GM12878 (cell line): ENCODE data around the gene UEVLD. TPM values are rescaled to one million over a fixed set of nuclear protein-coding genes. Genes with fewer than 3 reads are reported as not detected.

Experiments
- GATAD2B ChIP-seq: fragments of 450-650 bp; conservative IDR thresholded peaks from 2 replicates; pipeline ENCODE4 v1.6.1; 2017; ENCODE audit warnings: low read depth, mild to moderate bottlenecking, moderate library complexity
- NBN ChIP-seq: fragments of 450-650 bp; IDR thresholded peaks from 2 replicates; pipeline ENCODE4 v1.6.1; 2016
- NR2C2 ChIP-seq: IDR thresholded peaks from 2 replicates; pipeline ENCODE4 v1.6.1; 2011; ENCODE audit warnings: borderline replicate concordance, low read depth; ENCODE audit not compliant: control insufficient read depth, insufficient read length
- RFX5 ChIP-seq: IDR thresholded peaks from 2 replicates; pipeline ENCODE4 v1.6.1; 2011; ENCODE audit warnings: low read depth, low read length, improper control_type of control experiment
- SREBF1 ChIP-seq: IDR thresholded peaks from 2 replicates; pipeline ENCODE4 v1.6.1; 2012; ENCODE audit warnings: mild to moderate bottlenecking, low read length
- SUPT20H ChIP-seq: IDR thresholded peaks from 2 replicates; pipeline ENCODE4 v1.6.1; 2011; ENCODE audit warnings: low read depth, mild to moderate bottlenecking, low read length, moderate library complexity, borderline replicate concordance; ENCODE audit not compliant: control insufficient read depth
- TAF1 ChIP-seq: IDR thresholded peaks from 2 replicates; pipeline ENCODE4 v1.6.1; 2011; ENCODE audit warnings: mild to moderate bottlenecking, low read depth, low read length, borderline replicate concordance
- TBL1XR1 ChIP-seq: IDR thresholded peaks from 2 replicates; pipeline ENCODE4 v1.6.1; 2012; ENCODE audit warnings: low read depth, low read length, improper control_type of control experiment
- TCF7 ChIP-seq: IDR thresholded peaks from 2 replicates; pipeline ENCODE4 v1.6.1; 2014; ENCODE audit warnings: antibody characterized with exemption, borderline replicate concordance
- ZSCAN29 ChIP-seq: fragments of 450-650 bp; IDR thresholded peaks from 2 replicates; pipeline ENCODE4 v1.6.1; 2017; ENCODE audit warnings: mild to moderate bottlenecking, moderate library complexity
- polyA plus RNA-seq, 11 experiments: library from polyadenylated mRNA; depleted of rRNA in 4 of 11; unstranded in 6 of 11; stranded (reverse) in 5 of 11; fragments of >200 nt; fragmentation: Nextera tagmentation in 4 of 11; fragmentation: Illumina TruSeq in 1 of 11; extraction: Ambion mirVana in 4 of 11; extraction: Trizol in 1 of 11; gene quantifications; 1 replicate in 1 of 11; 2 replicates in 10 of 11; pipeline versions ENCODE4 v1.2.1 to v1.2.3, GENCODE V29; 2011 to 2016; ENCODE audit warnings: inconsistent platforms in 2 of 11, missing spikeins in 2 of 11, low read depth in 1 of 11
- total RNA-seq, 4 experiments: library from RNA; depleted of rRNA in 3 of 4; stranded (reverse); fragments of >200 nt in 3 of 4; fragmentation: Illumina TruSeq in 1 of 4; extraction: Trizol in 1 of 4; gene quantifications; 2 replicates each; pipeline versions ENCODE4 v1.2.1 to v1.2.3, GENCODE V29; 2013 to 2021
- TF ChIP-seq, protein P1 (sequence below): fragments of 450-650 bp; IDR thresholded peaks from 2 replicates; pipeline ENCODE4 v1.6.1; 2016; ENCODE audit warnings: mild to moderate bottlenecking, moderate library complexity, borderline replicate concordance
- TF ChIP-seq, protein P2 (sequence below): fragments of 450-650 bp; IDR thresholded peaks from 2 replicates; pipeline ENCODE4 v1.6.1; 2017; ENCODE audit warnings: mild to moderate bottlenecking
- TF ChIP-seq, protein P3 (sequence below): fragments of 450-650 bp; IDR thresholded peaks from 2 replicates; pipeline ENCODE4 v1.6.1; 2018; ENCODE audit warnings: mild to moderate bottlenecking, low read depth, moderate library complexity; ENCODE audit not compliant: partially characterized antibody
- TF ChIP-seq, protein P4 (sequence below): fragments of 450-650 bp; formaldehyde crosslinking; IDR thresholded peaks from 2 replicates; pipeline ENCODE4 v1.5.0; 2022; ENCODE audit warnings: mild to moderate bottlenecking, missing genetic modification characterization
- TF ChIP-seq, protein P5 (sequence below): IDR thresholded peaks from 2 replicates; pipeline ENCODE4 v1.6.1; 2011; ENCODE audit warnings: low read depth, low read length, improper control_type of control experiment, borderline replicate concordance

The UEVLD gene
- total and polyA plus RNA-seq, 10 of the 15 experiments (the other 5 are each of a cell fraction or from before 2014, with no cell fraction given): 6.5 to 16.3 (median 13.4) TPM

DNA sequence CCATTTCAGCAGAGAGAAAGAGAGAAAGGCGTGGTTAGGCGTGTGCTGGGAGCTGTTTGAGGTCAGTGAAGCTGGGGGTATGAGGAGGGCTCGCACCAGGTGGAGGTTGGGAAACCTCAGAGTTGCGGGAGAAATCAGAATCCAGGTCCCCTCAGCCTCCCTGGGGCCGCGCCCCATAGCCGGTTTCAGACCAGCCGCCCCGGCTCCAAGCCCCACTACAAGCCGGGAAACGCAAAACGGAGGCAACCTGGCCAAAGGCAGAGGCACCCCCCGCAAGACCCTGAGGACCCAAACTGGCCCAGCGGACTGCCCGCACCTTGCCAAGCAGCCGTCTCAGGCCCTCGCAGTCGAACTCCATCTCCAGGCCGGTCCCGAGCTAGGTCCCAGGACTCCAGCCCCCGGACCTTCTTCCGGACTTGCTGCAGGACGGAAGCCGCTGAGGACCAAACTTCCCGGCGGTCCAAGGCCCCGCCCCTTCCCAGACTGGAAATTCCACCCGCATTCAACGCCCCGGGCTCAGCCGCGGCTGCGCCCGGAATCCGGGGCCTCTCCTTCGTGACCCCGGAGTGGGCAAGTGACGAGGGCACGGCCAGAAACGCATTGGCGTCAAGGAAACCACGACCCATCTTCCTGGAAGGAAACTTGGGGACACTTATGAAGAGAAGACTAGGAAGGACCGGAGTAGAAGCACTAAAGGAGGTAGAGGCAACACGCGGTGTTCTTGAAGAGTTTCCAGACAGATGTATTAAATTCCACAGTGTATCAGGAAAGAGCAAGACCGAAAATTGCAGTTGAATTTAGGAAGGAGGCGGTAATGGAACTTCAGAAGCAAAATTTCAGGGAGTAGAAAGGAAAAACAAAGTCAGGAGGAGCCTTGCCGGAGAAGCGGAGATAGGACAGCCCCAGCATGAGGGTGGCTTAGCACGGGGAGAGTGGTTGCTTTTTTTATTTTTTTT is at the start of gene UEVLD (continued):
- TF ChIP-seq, protein P1, sequence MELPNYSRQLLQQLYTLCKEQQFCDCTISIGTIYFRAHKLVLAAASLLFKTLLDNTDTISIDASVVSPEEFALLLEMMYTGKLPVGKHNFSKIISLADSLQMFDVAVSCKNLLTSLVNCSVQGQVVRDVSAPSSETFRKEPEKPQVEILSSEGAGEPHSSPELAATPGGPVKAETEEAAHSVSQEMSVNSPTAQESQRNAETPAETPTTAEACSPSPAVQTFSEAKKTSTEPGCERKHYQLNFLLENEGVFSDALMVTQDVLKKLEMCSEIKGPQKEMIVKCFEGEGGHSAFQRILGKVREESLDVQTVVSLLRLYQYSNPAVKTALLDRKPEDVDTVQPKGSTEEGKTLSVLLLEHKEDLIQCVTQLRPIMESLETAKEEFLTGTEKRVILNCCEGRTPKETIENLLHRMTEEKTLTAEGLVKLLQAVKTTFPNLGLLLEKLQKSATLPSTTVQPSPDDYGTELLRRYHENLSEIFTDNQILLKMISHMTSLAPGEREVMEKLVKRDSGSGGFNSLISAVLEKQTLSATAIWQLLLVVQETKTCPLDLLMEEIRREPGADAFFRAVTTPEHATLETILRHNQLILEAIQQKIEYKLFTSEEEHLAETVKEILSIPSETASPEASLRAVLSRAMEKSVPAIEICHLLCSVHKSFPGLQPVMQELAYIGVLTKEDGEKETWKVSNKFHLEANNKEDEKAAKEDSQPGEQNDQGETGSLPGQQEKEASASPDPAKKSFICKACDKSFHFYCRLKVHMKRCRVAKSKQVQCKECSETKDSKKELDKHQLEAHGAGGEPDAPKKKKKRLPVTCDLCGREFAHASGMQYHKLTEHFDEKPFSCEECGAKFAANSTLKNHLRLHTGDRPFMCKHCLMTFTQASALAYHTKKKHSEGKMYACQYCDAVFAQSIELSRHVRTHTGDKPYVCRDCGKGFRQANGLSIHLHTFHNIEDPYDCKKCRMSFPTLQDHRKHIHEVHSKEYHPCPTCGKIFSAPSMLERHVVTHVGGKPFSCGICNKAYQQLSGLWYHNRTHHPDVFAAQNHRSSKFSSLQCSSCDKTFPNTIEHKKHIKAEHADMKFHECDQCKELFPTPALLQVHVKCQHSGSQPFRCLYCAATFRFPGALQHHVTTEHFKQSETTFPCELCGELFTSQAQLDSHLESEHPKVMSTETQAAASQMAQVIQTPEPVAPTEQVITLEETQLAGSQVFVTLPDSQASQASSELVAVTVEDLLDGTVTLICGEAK: peak; percentile 40; the same call in 1 of the 2 replicates
- TF ChIP-seq NBN: peak; percentile 45; the same call in 1 of the 2 replicates
- TF ChIP-seq, protein P2, sequence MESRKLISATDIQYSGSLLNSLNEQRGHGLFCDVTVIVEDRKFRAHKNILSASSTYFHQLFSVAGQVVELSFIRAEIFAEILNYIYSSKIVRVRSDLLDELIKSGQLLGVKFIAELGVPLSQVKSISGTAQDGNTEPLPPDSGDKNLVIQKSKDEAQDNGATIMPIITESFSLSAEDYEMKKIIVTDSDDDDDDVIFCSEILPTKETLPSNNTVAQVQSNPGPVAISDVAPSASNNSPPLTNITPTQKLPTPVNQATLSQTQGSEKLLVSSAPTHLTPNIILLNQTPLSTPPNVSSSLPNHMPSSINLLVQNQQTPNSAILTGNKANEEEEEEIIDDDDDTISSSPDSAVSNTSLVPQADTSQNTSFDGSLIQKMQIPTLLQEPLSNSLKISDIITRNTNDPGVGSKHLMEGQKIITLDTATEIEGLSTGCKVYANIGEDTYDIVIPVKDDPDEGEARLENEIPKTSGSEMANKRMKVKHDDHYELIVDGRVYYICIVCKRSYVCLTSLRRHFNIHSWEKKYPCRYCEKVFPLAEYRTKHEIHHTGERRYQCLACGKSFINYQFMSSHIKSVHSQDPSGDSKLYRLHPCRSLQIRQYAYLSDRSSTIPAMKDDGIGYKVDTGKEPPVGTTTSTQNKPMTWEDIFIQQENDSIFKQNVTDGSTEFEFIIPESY: no peak
- TF ChIP-seq, protein P3, sequence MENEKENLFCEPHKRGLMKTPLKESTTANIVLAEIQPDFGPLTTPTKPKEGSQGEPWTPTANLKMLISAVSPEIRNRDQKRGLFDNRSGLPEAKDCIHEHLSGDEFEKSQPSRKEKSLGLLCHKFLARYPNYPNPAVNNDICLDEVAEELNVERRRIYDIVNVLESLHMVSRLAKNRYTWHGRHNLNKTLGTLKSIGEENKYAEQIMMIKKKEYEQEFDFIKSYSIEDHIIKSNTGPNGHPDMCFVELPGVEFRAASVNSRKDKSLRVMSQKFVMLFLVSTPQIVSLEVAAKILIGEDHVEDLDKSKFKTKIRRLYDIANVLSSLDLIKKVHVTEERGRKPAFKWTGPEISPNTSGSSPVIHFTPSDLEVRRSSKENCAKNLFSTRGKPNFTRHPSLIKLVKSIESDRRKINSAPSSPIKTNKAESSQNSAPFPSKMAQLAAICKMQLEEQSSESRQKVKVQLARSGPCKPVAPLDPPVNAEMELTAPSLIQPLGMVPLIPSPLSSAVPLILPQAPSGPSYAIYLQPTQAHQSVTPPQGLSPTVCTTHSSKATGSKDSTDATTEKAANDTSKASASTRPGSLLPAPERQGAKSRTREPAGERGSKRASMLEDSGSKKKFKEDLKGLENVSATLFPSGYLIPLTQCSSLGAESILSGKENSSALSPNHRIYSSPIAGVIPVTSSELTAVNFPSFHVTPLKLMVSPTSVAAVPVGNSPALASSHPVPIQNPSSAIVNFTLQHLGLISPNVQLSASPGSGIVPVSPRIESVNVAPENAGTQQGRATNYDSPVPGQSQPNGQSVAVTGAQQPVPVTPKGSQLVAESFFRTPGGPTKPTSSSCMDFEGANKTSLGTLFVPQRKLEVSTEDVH: peak; percentile 40
- TF ChIP-seq, protein P4, sequence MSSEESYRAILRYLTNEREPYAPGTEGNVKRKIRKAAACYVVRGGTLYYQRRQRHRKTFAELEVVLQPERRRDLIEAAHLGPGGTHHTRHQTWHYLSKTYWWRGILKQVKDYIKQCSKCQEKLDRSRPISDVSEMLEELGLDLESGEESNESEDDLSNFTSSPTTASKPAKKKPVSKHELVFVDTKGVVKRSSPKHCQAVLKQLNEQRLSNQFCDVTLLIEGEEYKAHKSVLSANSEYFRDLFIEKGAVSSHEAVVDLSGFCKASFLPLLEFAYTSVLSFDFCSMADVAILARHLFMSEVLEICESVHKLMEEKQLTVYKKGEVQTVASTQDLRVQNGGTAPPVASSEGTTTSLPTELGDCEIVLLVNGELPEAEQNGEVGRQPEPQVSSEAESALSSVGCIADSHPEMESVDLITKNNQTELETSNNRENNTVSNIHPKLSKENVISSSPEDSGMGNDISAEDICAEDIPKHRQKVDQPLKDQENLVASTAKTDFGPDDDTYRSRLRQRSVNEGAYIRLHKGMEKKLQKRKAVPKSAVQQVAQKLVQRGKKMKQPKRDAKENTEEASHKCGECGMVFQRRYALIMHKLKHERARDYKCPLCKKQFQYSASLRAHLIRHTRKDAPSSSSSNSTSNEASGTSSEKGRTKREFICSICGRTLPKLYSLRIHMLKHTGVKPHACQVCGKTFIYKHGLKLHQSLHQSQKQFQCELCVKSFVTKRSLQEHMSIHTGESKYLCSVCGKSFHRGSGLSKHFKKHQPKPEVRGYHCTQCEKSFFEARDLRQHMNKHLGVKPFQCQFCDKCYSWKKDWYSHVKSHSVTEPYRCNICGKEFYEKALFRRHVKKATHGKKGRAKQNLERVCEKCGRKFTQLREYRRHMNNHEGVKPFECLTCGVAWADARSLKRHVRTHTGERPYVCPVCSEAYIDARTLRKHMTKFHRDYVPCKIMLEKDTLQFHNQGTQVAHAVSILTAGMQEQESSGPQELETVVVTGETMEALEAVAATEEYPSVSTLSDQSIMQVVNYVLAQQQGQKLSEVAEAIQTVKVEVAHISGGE (CRISPR knock-in tag): no peak
- TF ChIP-seq RFX5: no peak
- no peak for TF ChIP-seq NR2C2
- peak; percentile 46; the same call in 1 of the 2 replicates for TF ChIP-seq TAF1
- no peak for TF ChIP-seq SREBF1
- TF ChIP-seq, protein P5, sequence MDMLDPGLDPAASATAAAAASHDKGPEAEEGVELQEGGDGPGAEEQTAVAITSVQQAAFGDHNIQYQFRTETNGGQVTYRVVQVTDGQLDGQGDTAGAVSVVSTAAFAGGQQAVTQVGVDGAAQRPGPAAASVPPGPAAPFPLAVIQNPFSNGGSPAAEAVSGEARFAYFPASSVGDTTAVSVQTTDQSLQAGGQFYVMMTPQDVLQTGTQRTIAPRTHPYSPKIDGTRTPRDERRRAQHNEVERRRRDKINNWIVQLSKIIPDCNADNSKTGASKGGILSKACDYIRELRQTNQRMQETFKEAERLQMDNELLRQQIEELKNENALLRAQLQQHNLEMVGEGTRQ: no peak
- TF ChIP-seq TBL1XR1: no peak
- TF ChIP-seq SUPT20H: no peak
- peak; percentile 70 for TF ChIP-seq GATAD2B
- TF ChIP-seq TCF7: no peak
- no peak for TF ChIP-seq ZSCAN29
